ENCODE measurements around the gene MGAT4B. TPM values are rescaled to one million over a fixed set of nuclear protein-coding genes. Genes with fewer than 3 reads are reported as not detected.

The MGAT4B gene
- total and polyA plus RNA-seq, 2 of the 13 experiments (the other 11 are each of a cell fraction or from before 2014, with no cell fraction given) = 93.5 to 130 TPM

DNA sequence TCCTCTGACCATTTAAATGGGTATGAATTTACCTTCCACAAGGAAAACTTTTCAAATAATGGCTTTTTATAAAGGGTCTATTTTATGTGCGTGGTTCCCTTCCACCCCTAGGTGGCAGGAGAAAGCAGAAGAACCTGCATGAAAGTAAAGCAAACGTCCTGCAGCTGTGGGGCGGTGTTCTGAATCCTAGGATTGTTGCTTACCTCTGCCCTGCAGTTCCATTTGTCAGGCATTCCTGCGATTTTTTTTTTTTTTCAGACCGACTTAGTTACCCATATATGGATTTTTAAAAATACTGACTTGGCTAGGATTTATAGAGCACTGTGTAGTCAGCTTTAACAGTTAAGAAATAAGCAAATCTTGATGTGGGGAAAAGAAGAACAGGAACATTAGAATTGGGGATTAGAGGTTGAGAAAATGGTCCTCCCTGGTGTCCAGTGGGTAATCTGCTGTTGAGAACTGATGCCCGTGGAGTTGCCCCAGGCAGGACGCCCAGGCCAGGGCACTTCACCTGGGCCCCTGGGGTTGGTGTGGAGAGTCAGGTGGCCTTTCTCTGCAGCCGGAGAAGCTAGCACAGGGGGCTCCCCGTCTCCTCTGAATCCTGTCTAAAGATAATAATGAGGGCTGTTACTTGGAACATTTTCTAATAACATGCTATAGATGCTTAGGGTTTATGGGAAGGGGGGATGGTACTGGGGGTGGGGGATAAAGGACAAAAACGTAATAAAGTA, 43.3 kb downstream of the MGAT4B start (continued):
- no peak for TF ChIP-seq NFYB (CRISPR knock-in tag; IDR thresholded peaks at IDR 0.05)
- no peak for TF ChIP-seq ZNF546 (CRISPR knock-in tag; conservative IDR thresholded peaks at IDR 0.05)
- no peak for TF ChIP-seq SIX1 (CRISPR knock-in tag; IDR thresholded peaks at IDR 0.05; ENCODE audit: borderline replicate concordance)
- TF ChIP-seq PPARG (CRISPR knock-in tag; conservative IDR thresholded peaks at IDR 0.05) = peak; percentile 22; the same call in 1 of the 2 replicates
- no peak for TF ChIP-seq KDM2A (CRISPR knock-in tag; IDR thresholded peaks at IDR 0.05; ENCODE audit: borderline replicate concordance, low read depth)
- TF ChIP-seq, protein P1, sequence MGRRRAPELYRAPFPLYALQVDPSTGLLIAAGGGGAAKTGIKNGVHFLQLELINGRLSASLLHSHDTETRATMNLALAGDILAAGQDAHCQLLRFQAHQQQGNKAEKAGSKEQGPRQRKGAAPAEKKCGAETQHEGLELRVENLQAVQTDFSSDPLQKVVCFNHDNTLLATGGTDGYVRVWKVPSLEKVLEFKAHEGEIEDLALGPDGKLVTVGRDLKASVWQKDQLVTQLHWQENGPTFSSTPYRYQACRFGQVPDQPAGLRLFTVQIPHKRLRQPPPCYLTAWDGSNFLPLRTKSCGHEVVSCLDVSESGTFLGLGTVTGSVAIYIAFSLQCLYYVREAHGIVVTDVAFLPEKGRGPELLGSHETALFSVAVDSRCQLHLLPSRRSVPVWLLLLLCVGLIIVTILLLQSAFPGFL (CRISPR knock-in tag; IDR thresholded peaks at IDR 0.05) = no peak
- TF ChIP-seq HMG20A (CRISPR knock-in tag; IDR thresholded peaks at IDR 0.05; ENCODE audit: borderline replicate concordance) = no peak
- no peak for TF ChIP-seq ZNF160 (CRISPR knock-in tag; IDR thresholded peaks at IDR 0.05)
- TF ChIP-seq HNF4A (CRISPR knock-in tag; IDR thresholded peaks at IDR 0.05) = no peak
- peak; percentile 31; the same call in 1 of the 2 replicates for TF ChIP-seq ELF3 (CRISPR knock-in tag; IDR thresholded peaks at IDR 0.05)
- TF ChIP-seq SKI (IDR thresholded peaks at IDR 0.05; ENCODE audit: partially characterized antibody) = no peak
- TF ChIP-seq MBD4 (IDR thresholded peaks at IDR 0.05; ENCODE audit: borderline replicate concordance, low read length) = no peak
- TF ChIP-seq FOSL2 (CRISPR knock-in tag; IDR thresholded peaks at IDR 0.05) = no peak
- no peak for TF ChIP-seq HMGA1 (CRISPR knock-in tag; conservative IDR thresholded peaks at IDR 0.05)
- peak; percentile 65 for TF ChIP-seq RAD21 (CRISPR knock-in tag; IDR thresholded peaks at IDR 0.05)
- TF ChIP-seq, protein P2, sequence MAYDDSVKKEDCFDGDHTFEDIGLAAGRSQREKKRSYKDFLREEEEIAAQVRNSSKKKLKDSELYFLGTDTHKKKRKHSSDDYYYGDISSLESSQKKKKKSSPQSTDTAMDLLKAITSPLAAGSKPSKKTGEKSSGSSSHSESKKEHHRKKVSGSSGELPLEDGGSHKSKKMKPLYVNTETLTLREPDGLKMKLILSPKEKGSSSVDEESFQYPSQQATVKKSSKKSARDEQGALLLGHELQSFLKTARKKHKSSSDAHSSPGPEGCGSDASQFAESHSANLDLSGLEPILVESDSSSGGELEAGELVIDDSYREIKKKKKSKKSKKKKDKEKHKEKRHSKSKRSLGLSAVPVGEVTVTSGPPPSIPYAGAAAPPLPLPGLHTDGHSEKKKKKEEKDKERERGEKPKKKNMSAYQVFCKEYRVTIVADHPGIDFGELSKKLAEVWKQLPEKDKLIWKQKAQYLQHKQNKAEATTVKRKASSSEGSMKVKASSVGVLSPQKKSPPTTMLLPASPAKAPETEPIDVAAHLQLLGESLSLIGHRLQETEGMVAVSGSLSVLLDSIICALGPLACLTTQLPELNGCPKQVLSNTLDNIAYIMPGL (CRISPR knock-in tag; IDR thresholded peaks at IDR 0.05; ENCODE audit: borderline replicate concordance in 1 of 2, low read depth in 1 of 2) = 0 out of 4 replicates have a peak, but pooled peaks of 1 of the 2 experiments have one; percentile 18
- TF ChIP-seq, protein P3, sequence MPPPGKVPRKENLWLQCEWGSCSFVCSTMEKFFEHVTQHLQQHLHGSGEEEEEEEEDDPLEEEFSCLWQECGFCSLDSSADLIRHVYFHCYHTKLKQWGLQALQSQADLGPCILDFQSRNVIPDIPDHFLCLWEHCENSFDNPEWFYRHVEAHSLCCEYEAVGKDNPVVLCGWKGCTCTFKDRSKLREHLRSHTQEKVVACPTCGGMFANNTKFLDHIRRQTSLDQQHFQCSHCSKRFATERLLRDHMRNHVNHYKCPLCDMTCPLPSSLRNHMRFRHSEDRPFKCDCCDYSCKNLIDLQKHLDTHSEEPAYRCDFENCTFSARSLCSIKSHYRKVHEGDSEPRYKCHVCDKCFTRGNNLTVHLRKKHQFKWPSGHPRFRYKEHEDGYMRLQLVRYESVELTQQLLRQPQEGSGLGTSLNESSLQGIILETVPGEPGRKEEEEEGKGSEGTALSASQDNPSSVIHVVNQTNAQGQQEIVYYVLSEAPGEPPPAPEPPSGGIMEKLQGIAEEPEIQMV (CRISPR knock-in tag; IDR thresholded peaks at IDR 0.05; ENCODE audit: low read depth) = no peak
- TF ChIP-seq TEAD3 (CRISPR knock-in tag; optimal IDR thresholded peaks at IDR 0.05; ENCODE audit: borderline replicate concordance) = no peak
- TF ChIP-seq ZNF12 (CRISPR knock-in tag; IDR thresholded peaks at IDR 0.05) = no peak
- no peak for TF ChIP-seq ZBTB7A (CRISPR knock-in tag; IDR thresholded peaks at IDR 0.05)
- no peak for TF ChIP-seq STAT5B (CRISPR knock-in tag; IDR thresholded peaks at IDR 0.05)
- no peak for TF ChIP-seq CEBPG (CRISPR knock-in tag; IDR thresholded peaks at IDR 0.05)
- TF ChIP-seq, protein P4, sequence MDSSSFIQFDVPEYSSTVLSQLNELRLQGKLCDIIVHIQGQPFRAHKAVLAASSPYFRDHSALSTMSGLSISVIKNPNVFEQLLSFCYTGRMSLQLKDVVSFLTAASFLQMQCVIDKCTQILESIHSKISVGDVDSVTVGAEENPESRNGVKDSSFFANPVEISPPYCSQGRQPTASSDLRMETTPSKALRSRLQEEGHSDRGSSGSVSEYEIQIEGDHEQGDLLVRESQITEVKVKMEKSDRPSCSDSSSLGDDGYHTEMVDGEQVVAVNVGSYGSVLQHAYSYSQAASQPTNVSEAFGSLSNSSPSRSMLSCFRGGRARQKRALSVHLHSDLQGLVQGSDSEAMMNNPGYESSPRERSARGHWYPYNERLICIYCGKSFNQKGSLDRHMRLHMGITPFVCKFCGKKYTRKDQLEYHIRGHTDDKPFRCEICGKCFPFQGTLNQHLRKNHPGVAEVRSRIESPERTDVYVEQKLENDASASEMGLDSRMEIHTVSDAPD (CRISPR knock-in tag; IDR thresholded peaks at IDR 0.05) = no peak
- TF ChIP-seq ZNF678 (CRISPR knock-in tag; IDR thresholded peaks at IDR 0.05) = no peak
- no peak for TF ChIP-seq EHMT2 (IDR thresholded peaks at IDR 0.05; ENCODE audit: borderline replicate concordance, low read depth, low read length)
- no peak for TF ChIP-seq REPIN1 (CRISPR knock-in tag; IDR thresholded peaks at IDR 0.05; ENCODE audit: borderline replicate concordance, low read depth)

Measured in HepG2 (cell line).